T1000 (cell line): ENCODE results near the gene NTF3.
"Not testable (repeated sequence)": the region's sequence is repeated elsewhere in the genome, so short reads cannot be mapped to it uniquely, and the experiment has no call there.

ENCODE experiments used
- DNase-seq: peaks from one replicate; lab custom pipeline; 2025; ENCODE audit warnings: mixed read lengths; lab: John Stamatoyannopoulos, UW

NTF3 gene

GRCh38 chr12:5534426-5535199 lies 102.7 kb downstream of the NTF3 start:
- DNase-seq = no peak

- no peak for DNase-seq
These were observed 103.6 kb downstream of the NTF3 start for GRCh38 chr12:5535541-5535940.

- not testable (repeated sequence) for DNase-seq
These were observed 105.2 kb downstream of the NTF3 start for GRCh38 chr12:5537026-5537615.

GRCh38 chr12:5537771-5538170 lies 105.9 kb downstream of the NTF3 start:
- no peak for DNase-seq
